OCI-LY1 (cell line): ENCODE data around the gene KCNIP2.

Source experiments
- H2AFZ ChIP-seq: fragments of 200-600 bp; sonication (generic), shearing (Covaris generic); 2 replicates; pipeline ENCODE4 v1.6.0; 2014; ENCODE audit warnings: antibody characterized with exemption, mild to moderate bottlenecking, low read length
- H3F3A ChIP-seq: fragments of 200-600 bp; sonication (generic), shearing (Covaris generic); 2 replicates; pipeline ENCODE4 v1.6.0; 2014; ENCODE audit warnings: mild to moderate bottlenecking, antibody characterized with exemption, low read length, moderate library complexity; ENCODE audit not compliant: insufficient read depth
- H3K27ac ChIP-seq: fragments of 200-600 bp; sonication (generic); 2 replicates; pipeline ENCODE4 v1.5.1; 2014; ENCODE audit warnings: low read length, mixed run types, mild to moderate bottlenecking, low read depth; ENCODE audit not compliant: poor library complexity, severe bottlenecking
- H3K27me3 ChIP-seq: fragments of 200-600 bp; sonication (generic); 2 replicates; pipeline ENCODE4 v1.6.0; 2014; ENCODE audit warnings: antibody characterized with exemption, mild to moderate bottlenecking, low read length, moderate library complexity; ENCODE audit not compliant: insufficient read depth
- H3K36me3 ChIP-seq: fragments of 200-600 bp; sonication (generic); 2 replicates; pipeline ENCODE4 v1.6.1; 2014; ENCODE audit warnings: mild to moderate bottlenecking, antibody characterized with exemption, low read length, moderate library complexity, mixed read lengths; ENCODE audit not compliant: insufficient read depth
- H3K4me1 ChIP-seq: fragments of 200-600 bp; sonication (generic); 2 replicates; pipeline ENCODE4 v1.5.1; 2014; ENCODE audit warnings: mild to moderate bottlenecking, low read length, moderate library complexity; ENCODE audit not compliant: insufficient read depth, severe bottlenecking
- H3K4me2 ChIP-seq: fragments of 200-600 bp; sonication (generic), shearing (Covaris generic); 2 replicates; pipeline ENCODE4 v1.6.1; 2014; ENCODE audit warnings: low read length
- H3K4me3 ChIP-seq: fragments of 200-600 bp; sonication (generic); 2 replicates; pipeline ENCODE4 v1.5.1; 2014; ENCODE audit warnings: low read length, low read depth, mild to moderate bottlenecking, mixed read lengths; ENCODE audit not compliant: poor library complexity, severe bottlenecking
- H3K79me2 ChIP-seq: fragments of 200-600 bp; shearing (Covaris generic); 2 replicates; pipeline ENCODE4 v1.6.1; 2016; ENCODE audit warnings: mixed run types, low read length, mixed read lengths; ENCODE audit not compliant: insufficient read depth
- H3K9ac ChIP-seq: fragments of 200-600 bp; sonication (generic), shearing (Covaris generic); 2 replicates; pipeline ENCODE4 v1.6.1; 2014; ENCODE audit warnings: mild to moderate bottlenecking, low read length, mixed read lengths
- H3K9me2 ChIP-seq: fragments of 200-600 bp; sonication (generic), shearing (Covaris generic); 2 replicates; pipeline ENCODE4 v1.6.1; 2014; ENCODE audit warnings: low read depth, mild to moderate bottlenecking, low read length, mixed read lengths
- H3K9me3 ChIP-seq: fragments of 200-600 bp; shearing (Covaris generic); 2 replicates; pipeline ENCODE4 v1.6.1; 2014; ENCODE audit warnings: low read length, mixed read lengths
- H4K20me1 ChIP-seq: fragments of 200-600 bp; sonication (generic), shearing (Covaris generic); 2 replicates; pipeline ENCODE4 v1.6.0; 2016; ENCODE audit warnings: mild to moderate bottlenecking, low read length; ENCODE audit not compliant: insufficient read depth
- EZH2 ChIP-seq: fragments of 200-600 bp; sonication (generic), shearing (Covaris generic); IDR thresholded peaks from 2 replicates; pipeline ENCODE4 v1.8.0; 2017; ENCODE audit warnings: borderline replicate concordance, mixed run types, mild to moderate bottlenecking, antibody characterized with exemption, low read length, moderate library complexity, mixed read lengths
- TF ChIP-seq, protein P1 (sequence below): fragments of 200-600 bp; sonication (generic), shearing (Covaris generic); IDR thresholded peaks from 2 replicates; pipeline ENCODE4 v1.5.1; 2017; ENCODE audit warnings: mild to moderate bottlenecking, antibody characterized with exemption, low read length, moderate library complexity, mixed read lengths

Gene KCNIP2

DNA sequence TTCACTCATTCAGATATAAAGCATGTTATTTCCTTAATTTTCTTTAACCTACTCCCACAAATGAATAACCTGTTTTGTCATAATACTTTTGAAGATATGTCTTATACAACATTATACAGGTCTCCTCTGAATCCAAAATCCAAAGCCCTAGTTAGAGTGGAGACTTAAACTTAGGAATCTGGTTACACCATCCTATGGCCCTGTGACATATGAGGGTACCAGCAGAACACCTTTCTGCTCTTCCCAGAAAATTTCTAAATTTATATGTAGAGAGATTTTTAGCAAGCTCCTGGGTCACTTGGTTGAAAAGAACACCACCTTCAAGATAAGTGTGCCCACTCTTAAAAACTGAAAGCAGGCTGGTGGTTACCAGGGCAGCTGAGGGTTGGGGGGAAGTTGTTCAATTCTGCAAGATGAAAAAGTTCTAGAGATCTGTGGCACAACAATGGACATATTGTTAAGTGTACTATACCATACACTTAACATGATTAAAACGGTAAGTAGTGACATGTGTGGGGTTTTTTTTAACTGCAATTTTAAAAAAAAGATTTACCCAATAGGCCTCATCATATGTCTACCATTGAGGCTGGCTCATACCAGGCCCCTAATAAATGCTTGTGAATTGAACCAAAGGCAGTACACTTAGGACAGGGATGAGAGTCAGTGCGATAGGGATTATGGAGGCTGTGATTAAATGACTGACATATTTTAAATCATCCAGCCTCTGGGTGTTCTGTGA, 37.6 kb upstream of the KCNIP2 start:
- TF ChIP-seq, protein P1, sequence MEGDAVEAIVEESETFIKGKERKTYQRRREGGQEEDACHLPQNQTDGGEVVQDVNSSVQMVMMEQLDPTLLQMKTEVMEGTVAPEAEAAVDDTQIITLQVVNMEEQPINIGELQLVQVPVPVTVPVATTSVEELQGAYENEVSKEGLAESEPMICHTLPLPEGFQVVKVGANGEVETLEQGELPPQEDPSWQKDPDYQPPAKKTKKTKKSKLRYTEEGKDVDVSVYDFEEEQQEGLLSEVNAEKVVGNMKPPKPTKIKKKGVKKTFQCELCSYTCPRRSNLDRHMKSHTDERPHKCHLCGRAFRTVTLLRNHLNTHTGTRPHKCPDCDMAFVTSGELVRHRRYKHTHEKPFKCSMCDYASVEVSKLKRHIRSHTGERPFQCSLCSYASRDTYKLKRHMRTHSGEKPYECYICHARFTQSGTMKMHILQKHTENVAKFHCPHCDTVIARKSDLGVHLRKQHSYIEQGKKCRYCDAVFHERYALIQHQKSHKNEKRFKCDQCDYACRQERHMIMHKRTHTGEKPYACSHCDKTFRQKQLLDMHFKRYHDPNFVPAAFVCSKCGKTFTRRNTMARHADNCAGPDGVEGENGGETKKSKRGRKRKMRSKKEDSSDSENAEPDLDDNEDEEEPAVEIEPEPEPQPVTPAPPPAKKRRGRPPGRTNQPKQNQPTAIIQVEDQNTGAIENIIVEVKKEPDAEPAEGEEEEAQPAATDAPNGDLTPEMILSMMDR, result no peak
- no peak for TF ChIP-seq EZH2
- H3K9ac ChIP-seq, result no peak overlapping the region
- H3K9me3 ChIP-seq, result no peaks in the 10 kb centered on the region
- no peak overlapping the region for H3K4me2 ChIP-seq
- H2AFZ ChIP-seq, result no peak overlapping the region
- no peaks in the 10 kb centered on the region for H3K4me1 ChIP-seq
- no peaks in the 10 kb centered on the region for H4K20me1 ChIP-seq
- no peaks in the 10 kb centered on the region for H3K9me2 ChIP-seq
- H3K4me3 ChIP-seq, result no peak overlapping the region
- H3F3A ChIP-seq, result no peaks in the 10 kb centered on the region
- H3K79me2 ChIP-seq, result no peaks in the 10 kb centered on the region
- H3K27me3 ChIP-seq, result no peaks in the 10 kb centered on the region
- no peak overlapping the region for H3K27ac ChIP-seq
- no peaks in the 10 kb centered on the region for H3K36me3 ChIP-seq

DNA sequence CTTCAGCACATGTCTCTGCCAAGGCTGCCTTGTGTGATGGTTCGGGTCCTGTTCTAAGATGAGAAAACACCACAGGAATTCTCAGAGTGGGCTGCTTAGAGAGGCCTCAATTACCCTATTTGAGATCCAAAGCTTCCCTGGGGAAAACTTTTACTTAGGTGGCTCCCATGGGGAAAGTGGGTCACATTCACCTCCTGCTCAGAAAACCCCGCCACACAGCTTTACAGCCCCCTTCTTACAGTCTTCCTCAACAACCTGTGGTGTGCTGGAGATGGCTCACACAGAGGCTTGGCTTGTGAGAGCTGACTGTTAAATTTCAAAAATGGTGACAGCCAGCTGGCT, 36.6 kb upstream of the KCNIP2 start:
- no peaks in the 10 kb centered on the region for H4K20me1 ChIP-seq
- H3K9me3 ChIP-seq, result no peaks in the 10 kb centered on the region
- no peaks in the 10 kb centered on the region for H3K36me3 ChIP-seq
- no peak overlapping the region for H3K4me3 ChIP-seq
- no peak overlapping the region for H3K4me2 ChIP-seq
- H3K27me3 ChIP-seq, result no peaks in the 10 kb centered on the region
- H3F3A ChIP-seq, result no peaks in the 10 kb centered on the region
- H3K9ac ChIP-seq, result no peak overlapping the region
- TF ChIP-seq EZH2, result no peak
- TF ChIP-seq, protein P1, result no peak
- no peaks in the 10 kb centered on the region for H3K9me2 ChIP-seq
- H3K79me2 ChIP-seq, result no peaks in the 10 kb centered on the region
- H3K4me1 ChIP-seq, result no peaks in the 10 kb centered on the region
- no peak overlapping the region for H3K27ac ChIP-seq
- no peak overlapping the region for H2AFZ ChIP-seq

DNA sequence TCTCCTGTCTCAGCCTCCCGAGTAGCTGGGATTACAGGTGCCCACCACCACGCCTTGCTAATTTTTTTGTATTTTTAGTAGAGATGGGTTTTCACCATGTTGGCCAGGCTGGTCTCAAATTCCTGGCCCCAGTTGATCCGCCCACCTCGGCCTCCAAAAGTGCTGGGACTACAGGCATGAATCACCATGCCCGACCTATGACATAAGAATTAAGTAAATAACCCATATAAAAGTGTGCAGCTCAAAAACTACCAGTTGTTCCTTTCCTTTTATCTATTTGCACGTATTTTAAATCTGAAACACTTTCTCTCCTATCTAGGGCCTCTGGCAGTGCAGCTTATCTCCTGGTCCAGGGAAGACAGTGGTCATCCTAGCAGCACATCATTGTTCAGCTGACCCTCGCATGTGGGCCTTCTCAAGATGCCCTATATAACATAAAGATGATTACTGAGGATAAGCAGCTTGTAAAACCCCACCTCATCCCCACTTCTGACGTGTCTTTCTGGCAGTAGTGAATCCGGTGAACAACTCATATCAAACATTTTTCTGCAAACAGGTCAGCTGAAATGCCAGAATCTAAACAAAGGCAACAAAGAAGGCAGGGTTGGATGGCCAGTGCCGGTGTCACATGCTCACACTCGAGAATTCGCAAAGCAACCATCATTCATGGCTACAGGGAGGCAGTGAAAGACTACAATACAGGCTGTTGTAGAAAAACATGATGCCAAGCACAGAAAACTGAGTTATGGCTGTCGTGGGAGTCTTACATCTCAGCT, 36.0 kb upstream of the KCNIP2 start:
- Histone ChIP-seq H3F3A (no peaks in the 10 kb centered on the region), H2AFZ (no peak overlapping the region), H3K4me1 (no peaks in the 10 kb centered on the region), H3K27ac (no peak overlapping the region), H3K9me2 (no peaks in the 10 kb centered on the region), H3K9me3 (no peaks in the 10 kb centered on the region), H3K4me3 (no peak overlapping the region), H3K9ac (no peak overlapping the region), H3K27me3 (no peaks in the 10 kb centered on the region), H3K79me2 (no peaks in the 10 kb centered on the region), H3K36me3 (no peaks in the 10 kb centered on the region), H3K4me2 (no peak overlapping the region), H4K20me1 (no peaks in the 10 kb centered on the region)
- TF ChIP-seq, protein P1, result no peak
- TF ChIP-seq EZH2, result no peak
